Naive B cell (primary cell): ENCODE data around the gene FAM3D. TPM values are rescaled to one million over a fixed set of nuclear protein-coding genes. Genes with fewer than 3 reads are reported as not detected.

Experiments used
- ATAC-seq, 2 donors: fragments of 150-1000 bp; cut with Tn5 transposase; 2 replicates each; pipeline ENCODE4 v1.10.0; 2021; ENCODE audit warnings: low read depth in 2 of 2, mild to moderate bottlenecking in 2 of 2, moderate library complexity in 2 of 2
- DNase-seq: peaks from one replicate; pipeline ENCODE4 v3.0.0; 2022
- H3K27ac Mint-ChIP-seq, 6 donors: one replicate each; pipeline ENCODE4 v1.8.0; 2020 to 2022; ENCODE audit warnings: mild to moderate bottlenecking in 6 of 6, mixed read lengths in 6 of 6, moderate library complexity in 5 of 6, inconsistent platforms in 2 of 6
- H3K27me3 Mint-ChIP-seq, 3 donors: one replicate each; pipeline ENCODE4 v1.8.0; 2021 to 2022; ENCODE audit warnings: mixed read lengths in 3 of 3, mild to moderate bottlenecking in 1 of 3
- H3K36me3 Mint-ChIP-seq, 2 donors: one replicate each; pipeline ENCODE4 v1.8.0; 2020 to 2022; ENCODE audit warnings: mixed read lengths in 2 of 2, inconsistent platforms in 1 of 2, mild to moderate bottlenecking in 1 of 2
- H3K4me1 Mint-ChIP-seq, 3 donors: one replicate each; pipeline ENCODE4 v1.8.0; 2020 to 2022; ENCODE audit warnings: mixed read lengths in 3 of 3, inconsistent platforms in 1 of 3, mild to moderate bottlenecking in 1 of 3, moderate library complexity in 1 of 3
- H3K4me3 Mint-ChIP-seq, 8 donors: one replicate each; pipeline ENCODE4 v1.8.0; 2020 to 2022; ENCODE audit warnings: mild to moderate bottlenecking in 8 of 8, mixed read lengths in 8 of 8, moderate library complexity in 8 of 8, inconsistent platforms in 2 of 8
- H3K9me3 Mint-ChIP-seq, 7 donors: one replicate each; pipeline ENCODE4 v1.8.0; 2020 to 2022; ENCODE audit warnings: mixed read lengths in 7 of 7, mild to moderate bottlenecking in 5 of 7, inconsistent platforms in 2 of 7, moderate library complexity in 1 of 7
- polyA plus RNA-seq, 6 donors: library from polyadenylated mRNA; unstranded; fragments of 300-500 nt; fragmentation: Illumina TruSeq; gene quantifications; one replicate each; pipeline ENCODE4 v1.2.3, GENCODE V29; 2021; ENCODE audit warnings: low read depth in 6 of 6

Gene FAM3D
- polyA plus RNA-seq, 6 donors from 2014 or later: not detected

DNA sequence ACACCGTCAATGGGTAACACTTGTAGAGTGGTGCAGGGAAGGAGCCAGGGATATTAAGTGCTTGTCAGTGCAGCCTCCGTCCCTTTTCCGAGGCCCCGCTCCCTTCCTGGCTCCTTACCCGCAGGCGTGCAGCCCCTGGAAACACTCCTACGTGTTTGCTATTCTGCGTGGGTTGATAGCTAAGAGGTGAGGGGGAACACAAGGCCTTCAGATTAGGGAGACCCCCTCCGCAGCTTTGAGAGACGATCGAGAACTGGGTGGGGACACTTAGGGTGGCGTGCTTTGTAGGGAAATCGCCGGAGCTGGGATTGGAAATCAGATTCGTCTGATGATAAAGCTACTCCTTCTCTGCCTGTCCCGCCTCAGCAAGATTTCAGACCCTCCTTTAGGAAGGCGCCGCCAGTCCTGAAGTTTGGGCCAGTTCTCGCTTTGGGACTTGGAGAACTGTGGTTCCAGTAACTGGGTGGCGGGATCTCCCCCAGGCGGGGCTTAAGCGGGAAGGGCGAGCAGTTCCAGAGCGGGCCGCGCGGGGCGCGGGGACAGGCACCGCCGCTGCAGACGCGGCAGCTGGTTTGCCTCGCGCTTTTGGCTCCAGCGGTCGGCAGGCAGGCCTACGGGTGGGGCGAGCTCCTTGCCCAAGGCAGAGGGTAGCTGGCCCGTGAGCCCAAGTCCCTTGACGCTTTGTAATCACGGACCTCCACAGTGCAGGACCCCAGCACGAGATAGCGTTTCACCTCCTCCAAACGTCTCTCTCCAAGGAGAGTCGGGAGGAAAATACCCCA is 81.4 kb downstream of the FAM3D start:
- Mint-ChIP-seq H3K36me3 (peaks cover 0 to 14% of the 10 kb centered on the region in 2 donors), H3K27me3 (peaks cover 38 to 52% (median 43%) of the 10 kb centered on the region in 3 donors), H3K27ac (peak overlapping the region in 1 of 6 donors; percentile 40), H3K4me3 (peak overlapping the region; percentile 91 to 96 (median 94)), H3K9me3 (peaks cover 0 to 8% (median 4%) of the 10 kb centered on the region in 7 donors), H3K4me1 (peaks cover 16 to 33% (median 30%) of the 10 kb centered on the region in 3 donors)
- ATAC-seq: peak; percentile 90 to 91
- peak; percentile 36 for DNase-seq

DNA sequence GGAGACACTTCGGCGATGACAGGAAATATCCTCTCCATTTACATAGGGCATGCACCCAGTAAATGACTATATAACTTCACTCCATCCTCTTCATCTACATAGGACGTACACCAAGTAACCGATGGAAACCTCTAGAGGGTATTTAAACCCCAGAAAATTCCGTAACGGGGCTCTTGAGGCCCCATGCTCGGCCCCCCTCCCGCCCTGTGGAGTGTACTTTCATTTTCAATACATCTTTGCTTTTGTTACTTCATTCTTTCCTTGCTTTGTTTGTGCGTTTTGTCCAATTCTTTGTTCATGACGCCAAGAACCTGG is 81.9 kb downstream of the FAM3D start:
- no peak for DNase-seq
- H3K36me3 Mint-ChIP-seq: peaks cover 0 to 14% of the 10 kb centered on the region in 2 donors
- peak overlapping the region in 1 of 6 donors; percentile 40 for H3K27ac Mint-ChIP-seq
- peak overlapping the region; percentile 91 to 96 (median 94) for H3K4me3 Mint-ChIP-seq
- no peak for ATAC-seq
- peaks cover 0 to 8% (median 4%) of the 10 kb centered on the region in 7 donors for H3K9me3 Mint-ChIP-seq
- peaks cover 38 to 50% (median 41%) of the 10 kb centered on the region in 3 donors for H3K27me3 Mint-ChIP-seq
- peaks cover 16 to 33% (median 30%) of the 10 kb centered on the region in 3 donors for H3K4me1 Mint-ChIP-seq

Other genes starting within 250 kb of the FAM3D start
- 100 to 1,000 TPM in 3 of 6 donors, 10 to 100 TPM in 3; 84.4 to 157 (median 101) TPM for gene PDHB, start 232.9 kb downstream of the FAM3D start, polyA plus RNA-seq
- 10 to 100 TPM; 11.2 to 15.4 (median 12.6) TPM for gene KCTD6, start 174.7 kb downstream of the FAM3D start, polyA plus RNA-seq
- not detected for gene ACOX2, start 129.6 kb downstream of the FAM3D start, polyA plus RNA-seq
- not detected for gene FAM107A, start 89.4 kb downstream of the FAM3D start, polyA plus RNA-seq